Liver (tissue), 3 donors: Measurements from ENCODE around the gene ZNF423.

Experiments used
- CTCF ChIP-seq: fragments of 150-350 bp; IDR thresholded peaks from 2 replicates; pipeline ENCODE4 v1.5.1; 2017; ENCODE audit warnings: improper control_type of control experiment, low read depth, low read length; ENCODE audit not compliant: missing input control
- GABPA ChIP-seq, 2 donors: IDR thresholded peaks in 1 of 2; conservative IDR thresholded peaks in 1 of 2; 2 replicates each; pipeline ENCODE4 v1.6.1; 2016; ENCODE audit warnings: antibody characterized with exemption in 2 of 2, mild to moderate bottlenecking in 1 of 2, moderate library complexity in 1 of 2
- JUND ChIP-seq, 2 donors: IDR thresholded peaks; 2 replicates each; pipeline ENCODE4 v1.6.1; 2016; ENCODE audit warnings: antibody characterized with exemption in 2 of 2
- REST ChIP-seq: IDR thresholded peaks from 2 replicates; pipeline ENCODE4 v1.6.1; 2016; ENCODE audit warnings: antibody characterized with exemption, mild to moderate bottlenecking
- SP1 ChIP-seq: IDR thresholded peaks from 2 replicates; pipeline ENCODE4 v1.6.1; 2018; ENCODE audit warnings: antibody characterized with exemption, mild to moderate bottlenecking
- TAF1 ChIP-seq: conservative IDR thresholded peaks from 2 replicates; pipeline ENCODE4 v1.6.1; 2016; ENCODE audit warnings: antibody characterized with exemption, mild to moderate bottlenecking
- YY1 ChIP-seq: IDR thresholded peaks from 2 replicates; pipeline ENCODE4 v1.6.1; 2016; ENCODE audit warnings: antibody characterized with exemption, mild to moderate bottlenecking
- donor health status: healthy.
- donor health status: healthy.

GRCh38 chr16:49720225-49720624 lies 135.7 kb downstream of the ZNF423 start:
- no peak for TF ChIP-seq YY1
- no peak for TF ChIP-seq CTCF
- no peak for TF ChIP-seq TAF1
- TF ChIP-seq REST = no peak
- no peak for TF ChIP-seq SP1
- TF ChIP-seq GABPA (IDR thresholded peaks at IDR 0.05 in 1 of 2, conservative IDR thresholded peaks at IDR 0.05 in 1 of 2) = no peak
- no peak for TF ChIP-seq JUND (IDR thresholded peaks at IDR 0.05)
